DMS53 treated with DMSO at 0.1 percent for 48 hours (cell line): ENCODE results near the gene NR2E1.

Experiments used
- DNase-seq: peaks from one replicate; lab custom pipeline; 2025; ENCODE audit not compliant: unreplicated experiment; lab: John Stamatoyannopoulos, UW

Gene NR2E1

DNA sequence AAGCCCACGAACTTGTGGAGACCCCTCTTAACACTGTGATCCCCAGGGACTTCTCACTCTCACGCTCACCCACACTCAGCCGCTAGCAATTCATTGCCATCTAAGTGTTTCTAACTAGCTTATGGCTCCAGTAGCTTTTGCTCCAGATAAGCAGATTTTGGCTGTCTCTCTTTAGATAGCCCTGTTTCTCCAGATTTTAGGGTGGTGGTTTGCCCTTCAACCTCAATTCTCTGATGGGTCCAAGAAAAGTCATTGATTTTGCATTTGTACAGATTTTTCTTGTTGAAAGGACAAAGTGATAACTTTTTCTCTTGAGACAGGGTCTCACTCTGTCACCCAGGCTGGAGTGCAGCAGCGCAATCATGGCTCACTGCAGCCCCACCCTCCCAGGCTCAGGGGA is 41.2 kb downstream of the NR2E1 start:
- no peak for DNase-seq

- DNase-seq, result no peak
These were observed 43.9 kb downstream of the NR2E1 start for GRCh38 chr6:108209738-108210137.

DNA sequence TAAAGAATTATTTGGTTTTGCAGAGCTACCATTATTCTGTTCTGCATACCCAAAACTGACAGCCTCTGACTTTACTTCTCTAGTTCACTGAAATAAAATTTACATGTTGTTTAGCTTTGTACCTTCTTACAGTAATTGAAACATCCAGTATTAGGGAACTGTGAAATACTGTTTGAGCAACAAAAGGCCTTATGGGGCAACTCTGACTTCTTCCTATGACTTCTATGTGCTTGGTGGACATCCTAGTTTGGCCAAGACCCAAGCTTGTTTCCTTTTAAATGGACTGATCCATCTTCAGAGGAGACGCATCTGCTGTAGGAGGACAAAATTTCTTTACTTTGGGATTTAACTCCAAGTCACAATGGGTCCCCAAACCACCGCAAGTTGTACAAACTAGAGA is 44.7 kb downstream of the NR2E1 start:
- no peak for DNase-seq

DNA sequence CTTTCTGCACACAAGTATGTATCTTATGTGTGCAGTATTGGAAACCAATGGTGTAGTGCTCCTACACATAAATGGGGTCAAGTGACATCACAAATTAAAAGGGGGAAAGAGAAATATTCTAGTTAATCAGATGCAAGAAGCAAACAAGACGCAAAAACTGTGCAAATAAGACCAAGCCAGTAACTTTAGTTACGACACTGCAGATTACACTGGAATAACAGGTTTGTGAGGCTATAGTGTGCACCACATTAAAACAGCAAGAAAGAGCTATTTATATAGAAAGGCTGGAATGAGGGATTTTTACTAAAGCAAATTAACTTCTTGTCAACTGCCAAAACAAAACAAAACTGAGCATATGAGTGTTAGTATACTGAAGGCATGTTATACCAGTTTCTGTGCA is 45.8 kb downstream of the NR2E1 start:
- no peak for DNase-seq

- no peak for DNase-seq
These were observed 56.2 kb downstream of the NR2E1 start for GRCh38 chr6:108222064-108222463.

- no peak for DNase-seq
These were observed 56.7 kb downstream of the NR2E1 start for GRCh38 chr6:108222504-108222903.

- DNase-seq, result no peak
These were observed 61.5 kb downstream of the NR2E1 start for GRCh38 chr6:108227290-108227689.

- DNase-seq, result no peak
These were observed 62.6 kb downstream of the NR2E1 start for GRCh38 chr6:108228416-108228815.

DNA sequence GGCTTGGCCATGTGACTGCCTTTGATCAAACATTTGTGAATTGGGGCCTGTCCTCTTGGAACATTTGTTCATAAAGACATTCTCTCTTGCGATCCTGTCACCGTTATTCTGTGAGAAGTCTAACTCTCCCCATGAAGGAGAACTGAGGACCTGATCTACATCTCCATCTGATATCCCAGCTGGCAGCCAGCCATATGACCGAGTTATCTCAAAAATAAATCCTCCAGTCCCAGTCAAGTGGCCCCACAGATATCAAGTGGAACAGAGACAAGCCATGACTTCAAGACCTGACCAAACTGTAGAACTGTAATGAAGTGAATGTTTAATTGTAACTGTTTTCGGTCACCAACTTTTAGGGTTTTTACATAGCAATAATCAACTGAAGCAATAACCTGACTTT is 69.3 kb downstream of the NR2E1 start:
- no peak for DNase-seq

- no peak for DNase-seq
These were observed 71.0 kb downstream of the NR2E1 start for GRCh38 chr6:108236791-108237190.

DNA sequence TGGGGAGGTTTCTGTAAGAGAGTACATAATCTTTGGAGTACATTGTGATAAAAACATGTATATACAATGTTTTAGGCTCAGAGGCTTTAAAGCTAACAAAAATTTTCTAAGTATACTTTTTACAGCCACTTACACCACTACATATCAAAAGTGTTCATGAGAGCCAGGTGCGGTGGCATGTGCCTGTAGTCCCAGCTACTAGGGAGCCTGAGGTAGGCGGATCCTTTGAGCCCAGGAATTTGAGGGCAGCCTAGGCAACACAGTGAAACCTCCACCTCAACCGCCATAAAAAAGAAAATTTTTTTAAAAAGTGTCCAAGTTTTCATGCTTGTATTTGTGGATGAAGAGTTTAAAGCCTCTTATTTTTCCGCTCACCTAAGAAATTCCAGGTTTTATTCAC is 72.5 kb downstream of the NR2E1 start:
- DNase-seq, result no peak
